ENCODE measurements around the gene CERS6.

The CERS6 gene

DNA sequence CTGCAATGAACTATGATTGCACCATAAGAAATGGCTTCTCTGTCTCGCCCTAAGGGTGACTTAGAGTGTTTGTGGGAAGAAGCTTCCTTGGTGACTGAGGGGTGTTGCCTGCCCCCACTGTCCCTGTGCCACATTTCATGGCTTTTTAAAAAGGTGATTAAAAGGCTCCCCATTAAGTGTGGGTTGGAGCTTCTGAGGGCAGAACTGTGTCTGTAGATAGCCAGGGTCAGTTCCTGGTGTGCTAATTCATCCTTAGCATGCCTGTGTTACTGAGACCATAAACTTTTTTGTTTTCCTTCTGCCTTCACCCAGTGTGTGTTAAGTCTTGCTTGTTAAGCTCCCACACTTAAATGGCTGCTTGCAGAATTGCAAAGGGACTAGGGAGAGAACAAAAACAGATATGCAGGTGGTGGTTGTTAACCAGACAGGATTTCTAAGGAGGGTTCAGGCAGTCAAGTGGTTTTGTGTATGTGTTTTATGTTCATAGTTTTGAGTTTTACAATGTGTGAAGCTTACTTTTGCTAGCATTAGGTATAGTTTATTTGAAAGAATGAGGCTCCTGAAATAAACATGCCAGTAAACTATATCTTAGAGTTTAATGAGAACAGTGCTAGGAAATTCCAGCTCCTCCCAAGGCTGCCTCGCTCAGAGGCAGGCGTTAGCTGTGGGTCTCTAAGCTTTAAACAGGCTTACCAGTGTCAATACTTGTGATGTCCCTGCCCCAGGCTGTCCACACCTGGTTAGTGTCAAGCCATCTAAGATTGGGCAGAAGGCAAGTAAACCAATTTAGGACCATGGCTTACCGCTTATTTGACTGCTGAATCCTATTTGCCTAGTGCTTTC lies 14.5 kb downstream of the CERS6 start:
- no peak for DNase-seq
- Histone ChIP-seq H3K27ac (no peak overlapping the region), H3K36me3 (no peaks in the 10 kb centered on the region), H3K9me3 (ENCODE audit: severe bottlenecking) (no peaks in the 10 kb centered on the region), H3K4me3 (ENCODE audit: low read depth, low read length) (no peak overlapping the region), H3K27me3 (ENCODE audit: insufficient read depth, low read depth, severe bottlenecking) (peaks cover 9% of the 10 kb centered on the region)
- TF ChIP-seq, protein P1, sequence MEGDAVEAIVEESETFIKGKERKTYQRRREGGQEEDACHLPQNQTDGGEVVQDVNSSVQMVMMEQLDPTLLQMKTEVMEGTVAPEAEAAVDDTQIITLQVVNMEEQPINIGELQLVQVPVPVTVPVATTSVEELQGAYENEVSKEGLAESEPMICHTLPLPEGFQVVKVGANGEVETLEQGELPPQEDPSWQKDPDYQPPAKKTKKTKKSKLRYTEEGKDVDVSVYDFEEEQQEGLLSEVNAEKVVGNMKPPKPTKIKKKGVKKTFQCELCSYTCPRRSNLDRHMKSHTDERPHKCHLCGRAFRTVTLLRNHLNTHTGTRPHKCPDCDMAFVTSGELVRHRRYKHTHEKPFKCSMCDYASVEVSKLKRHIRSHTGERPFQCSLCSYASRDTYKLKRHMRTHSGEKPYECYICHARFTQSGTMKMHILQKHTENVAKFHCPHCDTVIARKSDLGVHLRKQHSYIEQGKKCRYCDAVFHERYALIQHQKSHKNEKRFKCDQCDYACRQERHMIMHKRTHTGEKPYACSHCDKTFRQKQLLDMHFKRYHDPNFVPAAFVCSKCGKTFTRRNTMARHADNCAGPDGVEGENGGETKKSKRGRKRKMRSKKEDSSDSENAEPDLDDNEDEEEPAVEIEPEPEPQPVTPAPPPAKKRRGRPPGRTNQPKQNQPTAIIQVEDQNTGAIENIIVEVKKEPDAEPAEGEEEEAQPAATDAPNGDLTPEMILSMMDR (IDR thresholded peaks at IDR 0.05; ENCODE audit: low read depth, low read length) = no peak

DNA sequence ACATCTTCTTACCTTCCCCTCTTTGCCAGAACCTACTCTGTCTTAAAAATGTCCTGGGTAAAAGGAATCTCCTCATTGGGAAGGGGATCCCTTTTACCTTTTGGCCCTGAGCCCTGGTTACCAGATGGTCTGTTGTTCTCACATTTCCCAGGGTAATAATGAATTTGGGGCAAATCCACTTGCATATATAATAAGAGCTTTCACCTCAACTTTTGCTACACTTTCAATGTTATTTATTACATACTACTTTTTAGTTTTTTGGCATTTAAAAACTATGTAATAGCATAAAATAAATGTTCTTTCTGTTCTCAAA lies 15.0 kb downstream of the CERS6 start:
- TF ChIP-seq, protein P1 (IDR thresholded peaks at IDR 0.05; ENCODE audit: low read depth, low read length) = no peak
- DNase-seq = no peak
- Histone ChIP-seq H3K9me3 (ENCODE audit: severe bottlenecking) (no peaks in the 10 kb centered on the region), H3K36me3 (no peaks in the 10 kb centered on the region), H3K27me3 (ENCODE audit: insufficient read depth, low read depth, severe bottlenecking) (peaks cover 9% of the 10 kb centered on the region), H3K4me3 (ENCODE audit: low read depth, low read length) (no peak overlapping the region), H3K27ac (no peak overlapping the region)

DNA sequence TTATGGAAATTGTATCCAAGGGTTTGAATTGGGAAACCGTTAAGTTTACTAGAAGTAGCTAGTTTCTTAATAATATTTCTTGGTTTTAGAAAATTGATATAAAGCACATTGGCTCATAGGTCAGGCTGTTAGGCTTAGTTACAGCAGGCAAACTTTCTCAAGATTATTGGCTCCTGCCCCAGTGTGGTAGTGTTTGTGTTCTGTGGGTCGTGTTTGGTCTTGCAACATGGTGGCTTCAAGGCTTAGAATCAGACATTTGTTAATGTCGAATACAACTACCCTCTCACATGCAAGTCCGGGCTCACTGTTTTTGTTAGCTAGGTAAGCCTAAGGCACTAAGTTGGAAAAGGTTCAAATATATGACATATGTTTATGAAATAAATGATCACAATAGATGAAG lies 19.6 kb downstream of the CERS6 start:
- Histone ChIP-seq H3K27me3 (ENCODE audit: insufficient read depth, low read depth, severe bottlenecking) (no peaks in the 10 kb centered on the region), H3K36me3 (no peaks in the 10 kb centered on the region), H3K9me3 (ENCODE audit: severe bottlenecking) (no peaks in the 10 kb centered on the region), H3K4me3 (ENCODE audit: low read depth, low read length) (no peak overlapping the region), H3K27ac (no peak overlapping the region)
- TF ChIP-seq, protein P1 (IDR thresholded peaks at IDR 0.05; ENCODE audit: low read depth, low read length) = no peak
- no peak for DNase-seq

DNA sequence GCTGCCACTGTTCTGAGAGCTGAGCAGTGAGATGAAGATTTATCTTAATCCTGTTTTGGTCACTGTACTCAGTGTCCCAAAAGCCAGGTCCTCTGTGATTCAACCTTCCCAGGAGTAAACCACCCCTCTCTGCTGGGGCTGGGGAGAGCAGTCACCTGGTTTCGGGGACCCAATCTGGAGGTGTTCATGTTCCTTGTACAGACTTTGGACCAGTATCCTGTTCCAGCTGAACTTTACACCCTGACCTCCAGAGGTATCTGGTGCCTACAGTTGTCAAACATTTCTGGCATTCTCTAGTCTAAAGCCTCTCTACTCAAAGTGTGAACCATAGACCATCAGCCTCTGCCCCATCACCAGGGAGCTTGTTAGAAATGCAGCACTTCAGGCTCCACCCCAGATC lies 22.1 kb downstream of the CERS6 start:
- no peaks in the 10 kb centered on the region for H3K36me3 ChIP-seq

DNA sequence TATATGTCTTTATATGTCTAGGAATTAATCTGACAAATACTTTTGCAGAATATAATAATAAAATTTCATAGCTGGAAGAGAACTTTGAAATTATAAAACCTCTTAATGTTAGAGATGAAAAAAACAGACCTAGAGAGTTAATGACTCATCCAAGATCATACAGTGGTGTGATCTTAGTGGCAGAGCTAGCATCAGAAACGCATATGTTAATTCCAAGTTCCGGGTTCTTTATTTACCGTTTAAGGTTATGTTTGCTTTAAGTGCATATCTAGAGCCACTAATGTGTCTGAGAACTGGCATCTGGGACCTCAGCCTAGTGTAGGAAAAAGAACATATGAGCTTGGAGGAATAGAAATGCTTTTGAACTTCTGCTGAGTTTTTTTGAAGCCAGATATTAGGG lies 24.3 kb downstream of the CERS6 start:
- no peaks in the 10 kb centered on the region for H3K27me3 ChIP-seq (ENCODE audit: insufficient read depth, low read depth, severe bottlenecking)
- DNase-seq = no peak
- no peaks in the 10 kb centered on the region for H3K9me3 ChIP-seq (ENCODE audit: severe bottlenecking)
- no peaks in the 10 kb centered on the region for H3K36me3 ChIP-seq
- H3K27ac ChIP-seq = no peak overlapping the region
- TF ChIP-seq, protein P1 (IDR thresholded peaks at IDR 0.05; ENCODE audit: low read depth, low read length) = no peak
- H3K4me3 ChIP-seq (ENCODE audit: low read depth, low read length) = no peak overlapping the region

More for the DNA sequence above, 22.1 kb downstream of the CERS6 start:
- TF ChIP-seq, protein P1 (IDR thresholded peaks at IDR 0.05; ENCODE audit: low read depth, low read length) = no peak
- H3K4me3 ChIP-seq (ENCODE audit: low read depth, low read length) = no peak overlapping the region
- DNase-seq = no peak
- H3K9me3 ChIP-seq (ENCODE audit: severe bottlenecking) = no peaks in the 10 kb centered on the region
- no peak overlapping the region for H3K27ac ChIP-seq
- no peaks in the 10 kb centered on the region for H3K27me3 ChIP-seq (ENCODE audit: insufficient read depth, low read depth, severe bottlenecking)
